Endometrial microvascular endothelial cells (primary cell): ENCODE data around the gene PEAK1. TPM values are rescaled to one million over a fixed set of nuclear protein-coding genes. Genes with fewer than 3 reads are reported as not detected.
"Not testable (repeated sequence)": the region's sequence is repeated elsewhere in the genome, so short reads cannot be mapped to it uniquely, and the experiment has no call there.

Source experiments
- in situ Hi-C: cut with HindIII; loops from 2 replicates; pipeline ENCODE4 v1.10.0; 2017; ENCODE audit warnings: low sequenced_read_pairs, low pct_unique_long_range_greater_than_20kb; ENCODE audit errors: inconsistent ontology term
- total RNA-seq: library from RNA; depleted of rRNA; stranded (reverse); fragments of >200 nt; gene quantifications from one replicate; pipeline ENCODE4 v1.2.3, GENCODE V29; 2015; ENCODE audit errors: inconsistent ontology term

The PEAK1 gene
- total RNA-seq, 1 donor from 2014 or later = 48.7 TPM

DNA sequence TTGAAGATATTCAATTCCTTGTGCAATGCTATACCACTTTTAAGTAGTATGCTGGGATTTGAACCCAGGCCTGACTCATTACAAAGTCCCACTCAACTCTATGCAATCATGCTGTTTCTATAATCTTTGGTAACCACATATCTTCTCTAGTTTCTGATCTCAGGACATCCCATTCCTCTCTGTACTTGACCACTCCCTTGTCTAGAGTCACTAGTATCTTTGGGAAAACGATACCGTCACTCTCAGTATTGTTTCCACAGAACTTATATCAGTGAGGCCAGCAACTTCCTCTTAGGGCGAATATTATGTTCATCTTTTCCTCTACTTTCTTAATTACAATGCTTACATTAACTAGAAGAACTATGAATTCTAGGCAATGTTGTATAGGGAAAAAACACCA lies 211.7 kb downstream of the PEAK1 start:
- in situ Hi-C loops = no loop called here

DNA sequence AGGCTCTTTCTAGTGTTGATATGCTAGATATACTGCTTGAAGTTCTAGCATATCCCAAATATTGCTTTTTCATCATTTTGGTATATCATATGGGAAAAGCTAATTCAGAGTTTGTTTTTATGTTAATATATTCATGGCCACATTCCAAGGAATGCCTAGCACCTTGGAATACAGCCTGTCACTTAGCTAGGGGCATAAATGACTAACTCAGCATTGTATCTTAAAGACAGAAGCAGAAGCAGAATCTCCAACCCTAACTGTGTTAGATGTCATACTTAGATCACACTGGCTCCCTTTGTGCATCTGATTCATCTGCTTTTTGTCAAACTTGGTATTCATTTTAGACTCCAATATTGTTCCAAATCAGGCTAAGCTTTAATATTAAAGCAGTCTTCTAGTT lies 218.2 kb downstream of the PEAK1 start:
- in situ Hi-C loops = no loop called here

DNA sequence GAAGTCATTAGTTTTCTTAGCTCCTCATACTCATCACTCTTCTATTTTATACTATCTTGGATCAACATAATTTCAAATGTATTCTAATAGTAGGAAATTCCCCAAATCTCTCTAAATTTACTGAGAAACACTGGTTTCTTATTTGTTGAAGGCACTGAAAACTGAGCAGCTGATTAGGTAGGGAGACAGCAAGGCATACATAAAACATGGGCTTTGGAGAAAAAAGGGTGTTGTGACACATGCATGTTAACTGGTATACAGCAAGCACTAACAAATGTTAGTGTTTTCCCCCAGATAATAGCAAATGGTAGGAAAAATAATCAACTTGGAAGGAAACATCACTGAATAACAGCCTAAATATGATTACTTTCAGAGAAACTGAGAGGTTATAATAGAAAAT lies 223.5 kb downstream of the PEAK1 start:
- in situ Hi-C loops = no loop called here

DNA sequence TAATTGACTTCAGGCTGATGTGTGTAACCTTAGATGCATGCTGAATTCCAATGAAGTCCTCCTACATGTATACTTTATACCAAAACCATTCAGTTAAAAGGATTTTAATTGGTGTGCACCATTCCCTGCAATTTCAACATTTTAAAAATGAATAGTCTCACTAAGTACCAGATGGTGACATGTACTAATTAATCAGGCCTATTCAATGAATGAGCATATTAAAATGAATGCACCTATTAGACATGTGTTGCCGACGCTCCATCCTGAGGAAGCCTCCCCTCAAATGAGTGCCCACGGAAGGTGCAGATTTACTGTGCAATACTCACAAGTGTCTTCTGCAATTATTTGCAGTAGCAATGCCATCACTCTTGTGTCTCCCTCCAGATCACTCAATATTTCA lies 224.3 kb downstream of the PEAK1 start:
- in situ Hi-C loops = no loop called here

DNA sequence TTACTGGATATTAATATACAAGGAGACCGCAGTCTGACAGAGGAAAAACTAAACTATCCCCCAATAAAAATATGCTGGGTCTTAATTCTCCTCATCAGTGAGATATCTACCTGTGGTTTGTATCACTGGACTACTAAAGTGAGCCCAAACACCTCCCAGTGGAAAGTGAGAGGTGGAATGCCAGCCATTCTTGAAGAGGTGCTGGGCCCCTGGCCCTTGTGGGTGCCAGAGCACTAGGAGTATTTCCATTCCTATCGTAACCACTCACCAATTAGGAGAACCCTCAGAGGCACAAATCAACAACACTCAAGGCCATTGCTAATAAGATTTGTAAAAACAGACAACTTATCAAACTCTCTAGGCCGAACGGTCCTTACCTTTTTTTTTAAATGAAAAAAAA lies 227.5 kb downstream of the PEAK1 start:
- in situ Hi-C loops = no loop called here

DNA sequence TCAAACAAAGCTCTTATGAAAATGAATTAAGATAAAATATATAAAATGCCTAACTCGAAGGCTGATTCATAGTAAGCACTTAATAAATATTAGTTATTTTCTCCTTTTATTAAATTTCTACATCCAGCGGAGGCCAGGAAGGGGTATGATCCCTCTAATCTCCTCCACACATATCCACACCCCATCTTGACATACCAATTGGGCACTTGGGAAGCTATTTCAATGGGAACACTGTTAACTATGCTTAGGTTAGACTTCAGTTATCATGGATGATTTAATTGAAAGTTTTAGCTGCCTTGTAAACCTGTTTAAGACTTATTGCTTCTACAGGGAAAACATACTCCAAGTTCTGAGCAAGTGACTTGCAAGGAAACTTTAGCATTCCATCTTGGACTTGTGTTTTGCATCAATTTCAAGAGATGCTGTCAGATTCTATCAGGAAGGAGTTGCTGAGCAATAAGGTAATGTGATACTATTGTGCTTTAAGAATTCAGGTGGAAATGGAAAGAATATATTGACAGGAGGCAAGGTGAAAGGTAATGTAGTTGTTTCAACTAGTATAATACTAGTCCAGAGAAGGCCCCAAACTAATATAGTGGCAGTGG lies 228.6 kb downstream of the PEAK1 start:
- in situ Hi-C loops = no loop called here

DNA sequence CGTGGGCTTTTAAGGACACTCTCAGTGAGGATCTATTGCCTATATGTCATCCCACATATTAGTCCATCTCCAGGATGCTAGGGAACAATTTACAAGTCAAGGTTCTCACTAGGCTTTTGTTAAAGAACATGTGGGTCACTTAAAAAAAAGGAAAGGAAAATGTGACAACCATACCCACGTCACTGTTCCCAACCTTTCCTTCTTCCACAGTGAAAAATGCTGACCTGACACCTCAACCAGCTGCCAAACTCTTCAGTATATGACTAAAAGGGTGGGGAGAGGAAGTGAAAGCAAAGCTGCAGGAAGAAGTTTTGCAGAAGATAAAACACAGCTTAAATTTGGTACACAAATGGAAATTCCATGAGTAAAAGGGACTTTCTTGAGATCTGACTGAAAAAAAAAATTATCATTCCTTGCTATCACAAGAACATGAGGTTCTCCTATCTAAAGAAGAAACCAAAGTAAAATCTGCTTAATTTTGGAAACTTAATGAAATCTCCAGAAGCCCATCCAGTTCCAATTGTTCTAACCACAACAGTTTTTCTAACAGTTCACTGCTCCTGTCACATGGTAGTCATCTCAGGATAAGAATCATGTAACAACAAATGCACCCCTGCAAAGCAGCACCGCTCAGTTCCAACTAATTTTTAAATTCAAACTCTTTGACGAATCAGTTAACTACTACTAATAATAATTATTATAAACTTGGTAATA lies 232.0 kb downstream of the PEAK1 start:
- in situ Hi-C loops = no loop called here

DNA sequence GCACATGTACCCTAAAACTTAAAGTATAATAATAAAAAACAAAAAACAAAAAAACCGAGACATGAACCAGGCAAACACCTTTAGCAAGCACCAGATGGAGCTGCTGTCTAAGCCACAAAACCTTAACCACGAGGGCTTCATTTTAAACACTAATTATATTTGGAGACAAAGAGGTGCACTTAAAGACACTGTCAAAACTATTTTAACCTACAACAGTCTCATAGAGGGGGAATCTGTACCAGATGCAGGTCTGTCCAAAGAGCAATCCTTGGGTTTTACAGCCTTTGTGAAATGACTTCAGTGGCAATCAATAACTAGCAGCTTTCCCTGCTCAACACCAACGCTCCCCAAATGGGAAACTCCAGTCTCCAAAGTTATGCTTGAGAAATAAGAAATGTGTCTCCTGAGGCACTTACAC lies 233.3 kb downstream of the PEAK1 start:
- in situ Hi-C loops = no loop called here

DNA sequence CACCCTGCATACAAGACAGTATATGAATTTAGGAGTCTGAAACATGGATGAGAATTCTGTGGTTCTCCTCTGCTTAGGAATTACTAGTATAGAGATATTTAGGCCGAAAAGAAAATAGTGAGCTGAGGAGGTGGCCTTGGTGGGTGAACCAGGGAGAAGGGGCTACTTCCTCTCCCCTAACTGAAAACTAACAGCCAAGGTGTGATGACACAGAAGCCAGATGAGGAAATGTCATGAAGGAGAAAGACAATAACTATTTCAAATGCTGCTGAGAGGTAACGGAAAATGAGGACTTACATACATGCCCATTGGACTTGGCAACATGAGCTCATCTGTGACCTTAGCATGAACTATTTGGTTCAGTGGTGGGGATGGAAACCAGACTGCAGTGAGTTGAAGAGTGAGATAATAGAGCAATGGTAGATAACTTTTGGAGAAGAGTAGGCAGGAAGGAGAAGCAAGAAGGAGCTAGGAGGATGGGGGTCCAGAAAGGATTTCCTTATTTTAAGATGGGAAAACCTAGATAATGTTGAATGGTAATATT lies 234.6 kb downstream of the PEAK1 start:
- in situ Hi-C loops = no loop called here

DNA sequence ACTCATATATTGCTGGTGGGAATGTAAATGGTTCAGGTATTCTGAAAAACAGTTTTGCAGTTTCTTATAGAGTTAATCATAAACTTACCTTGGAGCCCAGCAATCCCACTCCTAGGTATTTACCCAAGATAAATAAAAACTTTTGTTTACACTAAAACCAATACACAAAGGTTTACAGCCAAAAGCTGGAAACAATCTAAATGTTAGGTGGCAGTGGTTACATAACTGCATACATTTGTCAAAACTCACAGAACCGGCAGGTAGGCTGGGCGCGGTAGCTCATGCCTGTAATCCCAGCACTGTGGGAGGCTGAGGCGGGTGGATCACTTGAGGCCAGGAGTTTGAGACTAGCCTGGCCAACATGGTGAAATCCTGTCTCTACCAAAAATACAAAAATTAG lies 235.6 kb downstream of the PEAK1 start:
- in situ Hi-C loops = not testable (repeated sequence)

DNA sequence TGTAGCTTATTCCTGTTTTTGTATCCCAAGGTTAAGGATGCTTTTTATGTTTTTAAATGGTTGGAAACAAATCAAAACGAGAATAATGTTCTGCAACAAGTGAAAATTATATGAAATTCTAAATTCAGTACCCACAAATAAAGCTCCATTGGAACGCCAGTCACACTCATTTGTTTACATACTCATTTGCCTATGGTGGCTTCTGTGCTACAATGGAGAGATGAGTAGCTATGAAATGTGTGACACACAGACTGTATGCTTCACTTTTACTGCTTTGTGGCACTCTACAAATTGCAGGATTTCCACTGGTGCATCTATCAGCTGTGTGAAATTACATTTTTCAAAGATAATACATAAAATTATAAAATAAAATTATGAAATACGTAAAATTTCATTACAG lies 236.8 kb downstream of the PEAK1 start:
- in situ Hi-C loops = no loop called here

DNA sequence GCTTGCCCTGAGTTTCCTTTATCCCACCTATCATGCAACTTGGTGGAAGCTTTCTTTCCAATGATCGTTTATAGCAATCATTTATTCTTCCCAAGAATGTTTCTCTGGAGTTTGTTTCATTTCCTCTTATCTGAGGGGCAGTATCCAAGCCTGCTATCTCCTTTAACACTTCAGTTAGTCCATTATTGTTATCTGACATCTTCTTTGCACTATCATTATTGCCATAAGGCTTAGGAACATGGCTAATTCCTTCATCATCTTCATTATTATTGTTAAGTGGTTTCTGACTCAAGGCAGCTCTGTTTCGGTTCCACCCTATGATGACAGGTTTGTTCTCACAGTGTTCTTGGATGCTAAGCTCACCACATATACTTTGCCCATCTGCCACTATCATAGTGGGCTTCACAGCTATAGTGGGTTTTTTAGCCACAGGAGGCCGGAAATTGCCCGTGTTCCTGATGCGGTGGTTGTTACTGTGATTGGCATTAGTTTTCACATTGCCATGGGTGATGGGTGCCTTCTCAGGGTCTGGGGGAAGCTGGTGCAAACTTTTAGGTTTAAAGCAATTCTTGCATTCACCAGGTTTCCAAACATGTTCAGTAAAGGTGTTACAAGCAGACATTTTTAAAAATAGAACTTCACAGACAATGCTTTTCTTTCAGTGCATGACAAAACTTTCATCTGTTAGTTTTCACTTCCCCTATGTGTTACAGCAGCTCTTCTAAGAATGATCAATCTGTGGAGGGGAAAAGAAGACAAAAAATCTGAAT lies 238.4 kb downstream of the PEAK1 start:
- in situ Hi-C loops = no loop called here

DNA sequence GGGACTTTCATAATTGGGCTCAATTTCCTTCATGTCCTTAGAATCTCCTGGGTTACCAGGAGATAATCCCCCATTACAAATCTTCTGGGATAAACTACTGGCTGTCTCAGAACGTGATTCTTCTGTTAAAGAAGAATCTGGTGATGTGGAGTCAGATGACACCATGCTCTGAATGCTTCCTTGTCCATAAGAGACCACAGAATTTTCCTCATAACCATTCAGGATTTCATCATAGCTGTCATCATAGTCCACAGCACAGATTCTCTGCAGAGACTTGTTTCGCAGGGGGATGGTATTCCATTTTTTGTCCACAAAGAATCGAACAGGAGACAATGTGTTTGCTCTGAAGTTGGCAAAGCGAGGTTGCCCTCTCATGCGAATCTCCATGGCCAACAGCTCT lies 239.1 kb downstream of the PEAK1 start:
- in situ Hi-C loops = no loop called here

DNA sequence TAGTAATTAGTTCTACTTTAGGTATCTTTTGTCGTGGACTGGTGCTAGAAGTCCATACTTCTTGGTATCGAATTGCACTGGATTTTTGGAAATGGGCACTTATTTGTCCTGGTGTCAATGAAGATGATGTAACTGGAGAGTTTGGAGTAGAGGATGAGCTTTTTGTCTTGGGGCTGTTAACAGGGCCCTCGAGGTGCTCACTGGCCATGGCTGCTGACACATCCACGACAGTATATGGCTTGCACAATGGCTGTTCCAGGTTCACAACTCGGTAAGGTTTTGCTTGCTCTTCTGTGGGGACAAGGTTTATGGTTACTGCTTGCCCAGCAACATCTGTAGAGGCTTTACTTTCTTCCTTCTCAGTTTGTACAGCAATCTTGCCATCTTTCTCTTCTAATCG lies 239.6 kb downstream of the PEAK1 start:
- in situ Hi-C loops = no loop called here

DNA sequence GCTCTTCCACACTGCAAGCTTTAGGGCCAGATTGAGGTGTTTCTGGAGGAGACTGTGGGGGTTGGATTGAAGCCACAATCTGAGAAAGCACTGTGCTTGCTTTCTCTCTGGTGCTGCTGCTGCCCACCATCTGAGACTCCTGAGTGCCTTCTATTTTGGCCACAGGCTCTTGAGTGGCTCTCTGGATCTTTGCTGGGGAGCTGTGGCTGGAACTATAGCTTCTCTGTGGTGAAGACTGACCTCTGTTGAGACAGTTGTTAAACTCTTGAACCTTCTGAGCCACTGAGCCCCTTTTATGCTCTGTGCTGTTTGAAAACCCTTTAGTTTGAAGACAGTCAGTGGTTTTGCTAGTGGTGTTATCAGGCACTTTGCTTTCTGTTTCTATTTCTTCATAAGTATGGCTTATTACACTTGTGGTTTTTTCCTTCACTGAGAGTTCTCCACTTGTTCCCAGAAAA lies 240.3 kb downstream of the PEAK1 start:
- in situ Hi-C loops = no loop called here

DNA sequence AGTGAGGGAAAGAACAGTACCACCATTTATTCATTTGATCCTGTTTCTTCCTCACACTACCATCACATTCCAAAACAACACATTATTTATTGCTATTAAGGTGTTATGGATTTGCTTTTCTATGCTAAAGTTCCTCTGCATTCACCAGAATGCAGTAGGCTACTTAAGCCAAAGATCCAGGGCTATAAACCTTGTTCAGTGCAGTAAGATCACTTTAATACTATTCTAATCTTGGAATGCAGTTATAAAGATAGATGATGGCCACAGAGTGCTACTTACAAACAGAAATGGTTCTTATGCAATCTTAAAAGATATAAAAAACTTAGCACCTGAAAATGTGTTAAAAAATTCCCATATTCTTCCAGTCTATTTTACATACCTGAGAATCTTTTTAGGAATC lies 241.5 kb downstream of the PEAK1 start:
- in situ Hi-C loops = no loop called here

DNA sequence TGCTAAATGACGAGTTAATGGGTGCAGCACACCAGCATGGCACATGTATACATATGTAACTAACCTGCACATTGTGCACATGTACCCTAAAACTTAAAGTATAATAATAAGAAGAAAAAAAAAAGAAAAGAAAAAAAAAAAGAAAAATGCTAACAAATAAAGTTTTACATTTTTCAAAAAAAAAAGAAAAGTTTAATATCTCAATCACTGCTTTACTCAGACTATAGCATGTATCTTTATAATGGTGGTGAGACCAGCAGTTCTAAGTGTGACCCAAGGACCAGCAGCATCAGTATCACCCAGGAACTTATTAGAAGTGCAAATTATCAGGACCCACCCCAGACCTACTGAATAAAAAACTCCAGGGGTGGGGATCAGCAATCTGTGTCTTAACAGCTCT lies 243.8 kb downstream of the PEAK1 start:
- in situ Hi-C loops = not testable (repeated sequence)

DNA sequence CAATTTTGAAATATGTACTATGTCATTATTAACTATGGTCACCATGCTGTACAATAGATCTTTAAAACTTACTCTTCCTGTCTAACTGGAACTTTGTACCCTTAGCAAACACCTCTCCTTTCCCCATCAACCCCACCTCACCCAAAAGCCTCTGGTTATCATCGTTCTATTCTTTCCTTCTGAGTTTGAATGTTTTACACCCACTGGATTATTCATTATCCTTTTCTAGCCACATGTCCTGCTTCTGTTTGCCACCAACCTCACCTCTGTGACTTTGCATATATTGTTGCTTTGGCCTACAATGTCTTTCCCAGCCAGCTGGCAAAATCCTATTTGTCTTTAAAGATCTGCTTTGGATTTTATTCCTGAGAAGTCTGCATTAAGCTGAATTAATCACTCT lies 246.4 kb downstream of the PEAK1 start:
- in situ Hi-C loops = no loop called here

DNA sequence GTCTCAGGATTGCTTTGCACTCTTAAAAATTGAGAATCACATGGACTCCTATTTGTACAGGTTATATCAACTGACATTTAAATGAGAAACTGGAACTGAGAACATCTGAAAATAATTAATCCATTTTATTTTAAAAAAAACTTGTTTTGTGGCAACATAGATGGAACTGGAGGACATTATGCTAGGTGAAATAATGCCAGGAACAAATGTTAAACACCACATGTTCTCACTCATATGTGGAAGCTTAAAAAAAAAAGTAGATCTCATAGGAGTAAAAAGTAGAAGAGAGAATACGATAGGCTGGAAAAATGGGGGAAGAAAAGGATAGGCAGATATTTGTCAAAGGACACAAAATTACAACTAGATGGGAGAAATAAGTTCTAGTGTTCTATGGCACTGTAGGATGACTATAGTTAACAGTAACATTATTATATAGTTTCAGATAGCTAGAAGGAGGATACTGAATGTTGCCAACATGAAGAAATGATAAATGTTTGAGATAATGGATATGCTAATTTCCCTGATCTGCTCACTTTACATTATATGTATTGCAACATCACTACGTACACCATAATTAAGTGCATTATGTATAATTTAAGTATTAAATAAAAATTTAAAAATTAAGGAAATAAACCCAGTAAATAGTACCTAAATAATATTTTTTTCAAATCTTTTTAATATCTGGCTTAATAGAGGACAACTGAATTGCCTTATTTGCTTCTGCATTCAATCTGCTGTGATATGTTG lies 248.5 kb downstream of the PEAK1 start:
- in situ Hi-C loops = no loop called here
